DMS153 treated with DMSO at 0.1 percent for 48 hours (cell line): ENCODE data around the gene LRCH1.

Experiments
- DNase-seq: peaks from one replicate; lab custom pipeline; 2025; ENCODE audit not compliant: unreplicated experiment; lab: John Stamatoyannopoulos, UW

LRCH1 gene

DNA sequence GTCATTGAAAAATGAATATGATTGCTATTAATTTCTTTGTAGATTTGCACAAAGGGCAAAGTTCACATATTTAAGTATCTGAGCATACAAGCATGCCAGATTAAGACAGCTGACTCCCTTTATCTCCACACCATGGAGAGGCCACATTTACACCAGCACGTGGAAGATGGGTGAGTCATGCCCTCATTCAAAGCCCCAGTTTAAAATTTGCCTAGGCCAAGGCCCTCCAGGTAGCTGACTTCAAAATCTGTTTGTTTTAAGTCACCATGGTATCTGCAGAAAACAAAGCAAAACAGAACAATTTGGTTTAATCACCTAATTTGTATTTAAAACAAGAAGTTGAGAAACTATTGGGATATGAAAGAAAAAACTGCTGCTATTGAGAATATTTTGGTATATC, 134.8 kb downstream of the LRCH1 start:
- no peak for DNase-seq

DNA sequence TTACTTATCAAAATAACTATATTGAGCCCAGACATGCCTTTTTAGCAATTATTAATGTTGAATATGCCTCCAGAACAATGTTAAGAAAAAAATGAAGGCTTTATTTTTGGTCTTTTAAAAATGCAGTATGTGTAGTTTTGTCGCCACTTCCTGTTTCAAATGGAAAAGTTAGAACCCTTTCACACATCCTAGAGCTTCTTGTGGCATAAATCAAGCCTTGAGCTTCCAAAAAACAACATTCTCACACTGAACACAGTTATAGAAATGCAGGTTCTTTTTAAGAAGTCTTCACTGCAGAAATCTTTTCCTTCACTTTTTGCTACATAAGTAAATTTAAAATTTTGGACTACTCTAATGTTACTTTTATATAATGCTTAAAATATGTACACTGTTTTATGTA, 135.3 kb downstream of the LRCH1 start:
- DNase-seq: no peak

- no peak for DNase-seq
These were observed 145.0 kb downstream of the LRCH1 start for GRCh38 chr13:46698014-46698413.

DNA sequence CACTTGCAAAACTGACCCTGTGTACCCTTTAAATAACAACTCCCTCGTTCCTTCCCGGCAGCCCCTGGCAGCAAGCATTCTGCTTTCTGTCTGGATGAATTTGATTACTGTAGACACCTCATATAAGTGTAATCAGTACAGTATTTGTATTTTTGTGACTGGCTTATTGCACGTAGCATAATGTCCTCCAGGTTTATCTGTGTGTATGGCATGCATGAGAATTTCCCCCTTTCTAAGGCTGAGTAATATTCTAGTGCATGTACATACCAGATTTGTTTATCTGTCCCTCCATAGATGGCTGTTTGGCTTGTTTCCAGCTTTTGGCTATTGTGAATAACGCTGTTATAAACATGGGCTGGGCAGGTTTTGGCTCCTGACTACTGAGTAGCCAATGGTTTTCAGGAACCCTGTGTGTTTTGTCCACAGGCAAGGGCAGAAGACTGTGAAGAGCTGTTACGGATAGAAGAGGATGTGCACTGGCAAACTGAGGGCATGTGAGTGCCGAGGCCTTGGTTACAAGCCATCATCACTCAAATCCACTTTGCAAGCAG, 146.0 kb downstream of the LRCH1 start:
- DNase-seq: peak; percentile 21

DNA sequence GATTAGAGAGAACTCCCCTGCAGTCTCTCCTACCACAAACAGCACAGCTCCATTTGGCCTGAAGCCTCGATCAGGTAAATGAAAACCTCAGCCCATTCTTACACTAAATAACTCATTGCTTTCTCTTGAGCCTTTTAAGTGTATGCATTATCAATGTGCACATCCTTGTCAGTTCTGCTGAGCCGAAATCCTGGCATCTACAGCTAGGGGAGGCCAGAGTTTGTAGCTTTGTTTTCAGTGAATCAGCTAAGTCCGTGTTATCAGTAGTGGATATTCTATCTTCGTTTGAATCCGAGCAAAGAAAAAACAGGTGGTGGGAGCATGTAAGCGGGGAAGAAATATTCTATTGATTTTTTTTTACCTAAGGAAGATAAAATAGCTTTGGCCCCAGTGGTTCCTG, 159.6 kb downstream of the LRCH1 start:
- DNase-seq: no peak

DNA sequence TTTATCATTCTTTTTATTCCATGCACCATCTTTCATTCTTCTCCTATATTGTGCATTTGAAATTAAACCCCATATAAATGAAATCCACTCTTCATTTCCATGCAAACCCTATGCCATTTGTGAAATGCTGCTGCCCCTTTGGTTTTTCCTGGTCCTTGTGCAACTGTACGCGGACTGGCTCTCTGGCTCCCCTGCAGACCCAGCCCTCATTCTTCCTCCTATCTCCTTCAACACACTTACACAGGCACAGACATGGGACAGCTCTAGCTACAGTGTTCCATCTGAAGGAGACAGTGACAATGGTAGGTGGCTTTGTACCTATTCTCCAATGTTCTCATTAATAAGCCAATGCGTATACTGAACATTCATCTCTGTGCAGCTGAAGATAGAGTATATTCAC, 162.4 kb downstream of the LRCH1 start:
- no peak for DNase-seq

DNA sequence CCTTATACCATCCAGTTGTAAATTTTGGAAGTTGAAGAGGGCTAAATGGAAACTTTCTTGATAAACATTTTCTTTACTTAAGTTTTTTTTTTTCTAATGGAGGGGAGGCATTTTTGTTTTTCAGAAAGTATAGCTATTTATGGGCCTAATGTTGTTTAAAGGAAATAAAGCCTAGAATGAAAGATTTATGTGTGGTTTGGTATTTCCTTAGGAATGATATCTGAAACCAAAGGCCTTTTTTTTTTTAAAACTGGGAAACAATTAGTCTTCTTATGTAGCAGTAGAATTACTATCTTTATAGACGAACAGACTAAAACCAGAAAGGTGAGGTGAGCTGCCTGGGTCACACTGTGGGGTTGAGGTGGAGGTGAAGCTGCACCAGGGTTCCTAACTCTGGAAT, 163.9 kb downstream of the LRCH1 start:
- DNase-seq: no peak

DNA sequence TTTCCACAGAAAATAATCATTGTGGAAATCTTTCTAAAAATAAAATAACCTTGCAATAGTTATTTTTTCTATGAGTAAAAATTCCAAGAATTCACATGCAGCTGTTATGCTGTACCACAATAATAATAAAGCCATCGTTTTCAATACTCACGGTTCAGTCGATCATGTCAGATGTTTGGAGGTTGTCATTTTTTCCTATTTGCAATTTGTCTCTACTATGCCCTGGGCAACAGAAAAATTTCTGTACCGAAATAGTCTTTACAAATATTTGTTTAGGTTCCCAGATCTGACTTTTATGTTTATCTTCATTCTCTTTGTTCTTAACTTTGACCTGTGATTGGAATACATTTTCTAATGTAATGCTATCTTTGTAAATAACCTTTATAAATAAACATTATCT, 164.3 kb downstream of the LRCH1 start:
- no peak for DNase-seq

GRCh38 chr13:46717856-46718255, 164.9 kb downstream of the LRCH1 start:
- no peak for DNase-seq

GRCh38 chr13:46720189-46720588, 167.2 kb downstream of the LRCH1 start:
- DNase-seq: no peak

GRCh38 chr13:46721054-46721453, 168.1 kb downstream of the LRCH1 start:
- peak; percentile 37 for DNase-seq

DNA sequence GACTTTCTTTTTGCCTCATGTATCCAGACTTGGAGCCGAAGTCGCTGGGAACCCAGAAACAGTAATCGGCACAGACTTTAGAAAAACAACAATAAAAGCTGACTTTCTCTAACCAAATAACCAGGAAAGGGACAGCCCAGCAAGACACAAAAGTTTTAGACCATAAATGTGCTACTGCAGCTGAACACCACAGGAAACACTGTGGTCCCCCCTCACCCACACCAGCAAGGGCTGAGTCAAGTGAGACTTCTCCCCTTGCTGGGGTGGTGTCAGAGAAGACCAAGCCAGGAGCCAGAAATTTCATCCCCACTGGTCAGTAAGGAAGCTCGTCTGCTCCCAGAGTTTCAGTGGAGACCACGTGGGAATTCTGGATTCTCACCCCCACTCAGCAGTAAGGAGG, 173.4 kb downstream of the LRCH1 start:
- no peak for DNase-seq

- DNase-seq: no peak
These were observed 175.8 kb downstream of the LRCH1 start for GRCh38 chr13:46728777-46729176.

DNA sequence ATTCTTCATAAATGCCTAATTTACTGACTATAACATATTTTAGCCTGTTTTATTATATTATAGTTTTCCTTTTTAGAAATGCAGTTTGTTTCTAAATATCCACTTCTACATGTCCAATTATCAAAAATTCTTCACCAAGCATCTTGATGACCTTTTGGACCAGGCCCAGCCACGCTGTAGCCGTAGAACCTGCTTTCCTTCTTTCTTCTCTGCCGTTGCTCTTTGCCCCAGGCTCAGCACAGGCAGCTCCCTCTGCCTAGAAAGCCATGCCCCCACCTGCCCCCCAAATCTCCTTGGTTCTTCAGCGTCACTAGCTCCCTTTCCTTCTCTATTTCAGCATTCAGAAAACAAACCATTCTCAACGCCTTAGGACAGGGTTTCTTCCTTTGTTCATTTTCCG, 178.6 kb downstream of the LRCH1 start:
- no peak for DNase-seq

DNA sequence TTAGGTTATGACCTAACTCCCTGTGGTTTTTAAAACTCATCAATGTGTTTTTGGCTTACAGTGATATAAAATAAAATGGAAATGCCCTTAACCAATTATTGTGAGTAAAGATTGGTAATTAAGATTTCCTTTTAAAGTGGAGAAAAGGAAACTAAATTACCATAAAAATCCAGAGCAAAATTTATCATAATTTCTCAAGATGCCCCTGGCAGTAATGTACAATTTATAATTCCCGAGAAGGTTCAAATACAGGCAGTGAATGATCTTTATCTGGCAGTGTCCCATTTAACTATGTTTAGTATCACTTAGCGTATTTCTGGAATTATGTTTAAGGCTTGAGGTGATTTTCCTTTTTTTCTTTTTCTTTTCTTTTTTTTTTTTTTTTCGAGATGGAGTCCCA, 182.5 kb downstream of the LRCH1 start:
- DNase-seq: no peak

- DNase-seq: no peak
These were observed 183.8 kb downstream of the LRCH1 start for GRCh38 chr13:46736541-46737310.

DNA sequence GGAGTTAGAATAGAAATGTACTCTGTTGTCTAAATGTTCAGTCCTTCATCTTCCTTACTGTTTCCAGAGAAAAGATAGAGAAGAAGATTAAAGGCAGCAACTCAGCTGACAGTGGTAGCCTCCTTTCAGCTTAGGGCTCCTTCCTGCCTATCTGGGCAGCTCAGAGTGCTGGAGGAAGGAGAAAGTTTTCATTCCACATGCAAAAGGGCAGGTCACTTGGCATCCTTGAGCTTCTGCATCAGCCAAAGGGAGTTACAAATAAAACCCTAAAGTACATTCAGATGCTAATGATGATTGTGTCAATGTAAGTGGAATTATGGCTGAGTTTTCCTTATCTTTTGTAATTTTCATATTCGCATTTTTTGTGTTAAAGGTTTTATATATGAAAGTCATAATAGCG, 185.1 kb downstream of the LRCH1 start:
- DNase-seq: no peak

DNA sequence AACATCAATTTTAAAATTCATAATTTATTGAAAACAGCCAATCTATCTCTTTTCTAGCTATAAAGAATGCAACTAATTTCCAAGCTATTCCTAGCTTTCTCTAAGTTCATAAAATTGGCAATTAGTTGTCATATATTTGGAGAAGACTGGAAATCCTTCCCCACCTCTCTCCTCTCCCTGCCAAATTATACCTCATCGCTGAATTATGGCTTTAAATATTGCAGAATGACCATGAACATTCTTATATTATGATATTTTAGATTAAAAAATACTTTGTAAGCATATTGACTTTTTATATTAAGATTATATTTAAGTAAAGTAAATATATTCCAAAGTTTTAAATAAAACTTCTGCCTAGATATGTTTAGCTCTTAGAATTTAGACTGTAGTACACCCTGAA, 185.8 kb downstream of the LRCH1 start:
- DNase-seq: no peak

- no peak for DNase-seq
These were observed 186.6 kb downstream of the LRCH1 start for GRCh38 chr13:46739447-46740098.

- no peak for DNase-seq
These were observed 190.2 kb downstream of the LRCH1 start for GRCh38 chr13:46743191-46743590.

DNA sequence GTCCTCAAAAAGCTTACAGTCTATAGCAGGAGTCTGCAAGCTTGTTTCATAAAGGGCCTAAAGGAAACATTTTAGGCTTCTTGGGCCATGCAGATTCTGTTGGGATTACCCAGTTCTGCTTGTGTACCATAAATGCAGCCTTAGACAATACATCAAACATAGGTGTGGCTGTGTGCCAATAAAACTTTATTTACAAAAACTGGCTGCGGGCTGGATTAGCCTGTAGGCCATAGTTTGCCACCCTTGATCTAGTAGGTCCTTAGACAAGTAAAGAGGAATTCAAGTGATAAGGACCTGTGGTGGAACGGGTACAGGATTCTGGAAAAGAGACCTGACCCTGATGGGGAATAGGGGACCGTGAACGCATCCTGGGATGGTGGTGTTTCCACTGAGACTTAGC, 192.1 kb downstream of the LRCH1 start:
- DNase-seq: no peak

GRCh38 chr13:46745706-46746105, 192.7 kb downstream of the LRCH1 start:
- no peak for DNase-seq
